Measurements from ENCODE around the gene AVP. TPM values are rescaled to one million over a fixed set of nuclear protein-coding genes. Genes with fewer than 3 reads are reported as not detected.
A peak's percentile ranks its signal among the peaks of the same experiment; 100 is the strongest.

Gene AVP
- total RNA-seq, 1 donor from 2014 or later = not detected

DNA sequence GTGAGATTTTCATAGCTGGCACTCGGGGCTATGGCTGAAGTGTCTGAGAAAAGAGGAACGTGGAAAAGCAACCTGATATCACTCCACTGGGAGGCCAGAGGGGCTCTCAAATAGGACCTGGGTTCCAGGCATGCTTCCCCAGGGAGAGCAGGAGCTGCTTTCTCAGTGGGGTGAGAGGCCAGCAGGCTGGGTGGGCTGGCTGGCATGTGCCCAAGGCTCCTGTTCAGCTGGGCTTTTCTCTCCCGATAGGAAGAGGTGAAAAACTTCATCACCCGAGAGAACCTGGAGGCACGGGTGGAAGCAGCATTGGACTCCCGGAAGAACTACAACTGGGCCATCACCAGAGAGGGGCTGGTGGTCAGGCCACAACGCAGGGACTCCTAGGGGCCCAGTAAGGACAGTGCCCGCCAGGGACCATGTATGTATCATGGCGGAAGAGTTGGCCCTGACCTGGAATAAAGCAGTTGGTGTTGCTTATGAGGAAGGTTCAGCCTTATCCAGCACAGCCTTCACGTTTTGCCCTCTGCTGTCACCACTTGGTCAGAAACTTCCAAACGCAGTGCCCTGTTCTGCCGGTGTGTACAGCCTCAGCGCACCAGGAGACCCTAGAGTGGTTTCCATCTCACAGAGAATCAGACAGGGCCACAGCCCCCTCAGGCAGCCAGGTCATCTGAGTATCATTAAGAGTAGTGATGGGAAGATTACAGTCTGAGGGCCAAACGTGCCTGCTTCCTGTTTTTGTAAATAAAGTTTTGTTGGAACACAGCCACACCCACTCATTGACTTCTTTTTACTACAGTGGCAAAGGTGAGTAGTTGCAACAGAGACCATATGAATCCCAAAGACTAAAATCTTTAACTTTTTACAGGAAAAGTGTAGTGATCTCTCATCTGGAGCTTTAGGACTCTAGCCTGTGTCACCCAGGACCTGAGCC lies 36.8 kb downstream of the AVP start:
- no peak for DNase-seq (ENCODE audit: low spot score)

GRCh38 chr20:3046677-3047462 lies 37.7 kb downstream of the AVP start:
- DNase-seq (ENCODE audit: low spot score) = no peak

- DNase-seq (ENCODE audit: low spot score) = peak; percentile 89
Observed at GRCh38 chr20:3045816-3046676, 38.5 kb downstream of the AVP start, which contains the start of gene MRPS26. Gene MRPS26, plus strand, starts transcription at chr20:3046052. Its CDS starts 17 bp downstream, at chr20:3046069.

DNA sequence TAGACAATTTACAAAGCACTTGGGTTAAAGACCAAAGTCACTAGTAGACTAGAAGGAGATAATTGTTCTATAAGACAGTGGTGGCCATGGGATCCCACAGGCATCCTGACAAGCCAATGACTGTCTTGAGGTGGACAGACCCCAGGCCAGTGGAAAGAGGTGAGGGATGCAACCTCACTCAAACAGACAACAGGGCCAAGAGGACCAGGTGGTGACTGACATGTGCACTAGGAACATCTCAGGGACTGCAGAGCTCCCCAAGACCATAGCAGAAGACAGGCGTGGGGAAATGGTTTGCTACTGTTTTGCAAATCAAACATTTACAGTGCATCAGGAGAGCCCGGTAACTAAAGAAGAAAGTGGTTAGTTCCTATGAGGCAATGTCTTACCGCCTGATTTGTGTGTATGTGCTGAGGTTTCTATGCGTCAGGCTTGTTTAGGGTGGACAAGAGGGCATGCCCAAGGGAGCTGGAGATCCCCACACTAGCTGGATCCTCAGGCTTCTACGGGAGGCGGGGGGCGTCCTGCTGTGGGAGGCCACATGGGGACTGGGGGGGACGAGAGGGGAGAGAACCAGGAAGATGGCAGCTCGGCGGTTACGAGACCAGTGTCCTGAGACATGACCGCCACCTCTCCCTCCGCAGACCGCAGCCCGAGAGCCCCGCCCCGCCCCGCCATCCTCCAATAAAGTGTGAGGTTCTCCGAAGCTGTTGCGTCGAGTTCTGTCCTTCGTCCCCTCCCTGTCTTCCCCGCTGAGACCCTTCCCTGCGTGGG lies 39.3 kb downstream of the AVP start:
- DNase-seq (ENCODE audit: low spot score) = peak; percentile 70

DNA sequence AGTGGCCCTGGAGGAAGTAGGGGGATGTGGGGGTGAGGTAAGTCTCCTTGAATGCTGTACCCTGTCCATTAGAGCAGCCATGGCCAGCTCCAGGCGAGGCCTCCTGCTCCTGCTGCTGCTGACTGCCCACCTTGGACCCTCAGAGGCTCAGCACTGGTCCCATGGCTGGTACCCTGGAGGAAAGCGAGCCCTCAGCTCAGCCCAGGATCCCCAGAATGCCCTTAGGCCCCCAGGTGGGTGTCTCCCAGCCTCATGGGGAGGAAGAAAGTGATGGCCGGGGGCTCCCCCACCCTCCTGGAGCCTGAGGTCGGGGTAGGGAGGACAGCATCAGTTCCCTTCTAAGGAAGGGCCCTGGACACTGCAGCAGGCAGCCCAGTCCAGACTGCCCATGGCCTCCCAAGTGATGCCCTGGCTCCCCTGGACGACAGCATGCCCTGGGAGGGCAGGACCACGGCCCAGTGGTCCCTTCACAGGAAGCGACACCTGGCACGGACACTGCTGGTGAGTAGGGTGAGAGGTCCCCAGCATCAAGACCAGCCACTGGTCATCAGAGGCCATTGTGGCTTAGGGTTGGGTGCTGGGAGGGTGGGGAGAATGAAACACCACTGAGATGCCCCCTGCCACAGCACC lies 40.1 kb downstream of the AVP start:
- no peak for DNase-seq (ENCODE audit: low spot score)

DNA sequence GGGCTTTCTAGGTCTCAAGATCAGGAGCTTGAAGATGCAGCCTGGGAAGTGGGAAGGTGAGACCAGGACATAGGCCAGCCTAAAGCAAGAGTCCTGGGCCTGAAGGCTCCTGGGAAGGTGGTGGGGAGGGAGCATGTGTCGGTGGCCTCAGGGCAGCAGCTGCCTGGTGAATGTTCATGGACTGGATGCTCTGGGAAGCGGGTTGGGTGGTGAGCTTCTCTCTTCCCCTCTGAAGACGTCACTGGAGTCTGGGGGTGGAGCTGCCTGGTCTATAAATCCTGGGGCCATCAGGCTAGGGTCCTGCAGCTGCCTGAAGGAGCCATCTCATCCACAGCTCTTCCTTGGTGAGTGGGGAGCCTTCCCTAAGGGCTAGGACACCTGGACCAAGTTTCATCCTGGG lies 41.2 kb downstream of the AVP start, which contains the start of gene GNRH2:
GNRH2 (plus strand) TSS at position 301 of the 400 bp plus-strand sequence. CDS start 793 bp downstream, outside the sequence.
- DNase-seq (ENCODE audit: low spot score) = no peak

GRCh38 chr20:3042625-3043024 lies 41.9 kb downstream of the AVP start:
- peak; percentile 33 for DNase-seq (ENCODE audit: low spot score)

GRCh38 chr20:3041854-3042409 lies 42.6 kb downstream of the AVP start:
- DNase-seq (ENCODE audit: low spot score) = no peak

DNA sequence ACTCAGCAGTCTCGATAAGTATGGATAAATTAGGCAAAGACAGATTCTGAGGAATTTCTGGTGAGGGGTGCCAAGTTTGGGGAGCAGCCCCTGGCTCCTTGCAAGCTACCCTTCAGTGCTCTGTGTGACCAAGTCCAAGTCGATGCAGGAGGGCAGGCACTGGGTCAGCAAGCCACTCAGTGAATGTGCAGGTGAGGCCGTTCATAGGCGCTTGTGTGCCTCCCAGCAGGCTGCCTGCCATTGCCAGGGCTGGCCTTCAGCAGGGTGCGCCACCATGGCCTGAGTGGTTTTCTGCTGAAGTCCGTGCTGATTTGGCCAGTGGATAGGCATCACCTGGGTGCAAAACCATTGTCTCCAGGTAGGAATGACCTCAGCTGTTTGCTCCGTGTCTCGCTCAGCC lies 44.4 kb downstream of the AVP start:
- no peak for DNase-seq (ENCODE audit: low spot score)

DNA sequence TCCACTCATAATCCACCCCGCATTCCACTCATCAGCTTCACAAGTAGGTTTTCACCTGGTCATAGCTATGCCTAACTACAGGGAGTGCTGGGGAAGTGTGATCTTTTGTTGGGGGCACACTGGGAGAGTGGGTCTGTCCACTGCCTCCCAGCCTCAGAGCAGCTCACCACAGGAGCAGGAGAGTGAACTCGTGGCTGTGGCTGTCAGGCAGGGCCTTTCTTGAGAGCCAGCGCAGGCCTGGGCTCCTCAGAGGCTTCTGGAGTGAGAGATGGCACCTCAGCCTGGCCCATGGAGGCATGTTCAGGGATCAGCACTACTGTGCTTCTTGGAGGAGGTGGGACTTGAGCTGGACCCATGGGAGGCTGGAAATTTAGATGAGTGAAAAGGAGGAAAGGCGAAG lies 45.1 kb downstream of the AVP start:
- no peak for DNase-seq (ENCODE audit: low spot score)

- DNase-seq (ENCODE audit: low spot score) = no peak
Observed at GRCh38 chr20:3038454-3038853, 46.1 kb downstream of the AVP start.

DNA sequence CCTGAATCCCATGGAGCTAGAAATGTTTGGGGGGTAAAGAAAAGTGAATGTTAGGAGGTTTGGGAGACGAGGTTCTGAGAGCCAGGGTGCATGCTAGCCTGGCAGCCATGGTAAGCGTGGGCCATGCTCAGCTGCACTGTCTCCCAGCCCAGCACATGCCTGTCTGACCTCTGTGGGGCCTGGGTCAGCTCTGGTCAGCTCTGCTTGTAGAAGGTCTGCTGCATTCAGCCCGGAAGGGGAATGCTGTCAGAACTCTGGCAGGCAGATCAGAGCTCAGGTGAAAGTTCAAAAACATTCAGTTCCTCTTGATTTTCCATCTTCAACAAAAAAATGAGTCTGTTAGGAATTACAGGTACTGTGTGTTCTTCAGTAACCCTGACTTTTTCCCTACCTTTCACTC lies 46.9 kb downstream of the AVP start:
- no peak for DNase-seq (ENCODE audit: low spot score)

DNA sequence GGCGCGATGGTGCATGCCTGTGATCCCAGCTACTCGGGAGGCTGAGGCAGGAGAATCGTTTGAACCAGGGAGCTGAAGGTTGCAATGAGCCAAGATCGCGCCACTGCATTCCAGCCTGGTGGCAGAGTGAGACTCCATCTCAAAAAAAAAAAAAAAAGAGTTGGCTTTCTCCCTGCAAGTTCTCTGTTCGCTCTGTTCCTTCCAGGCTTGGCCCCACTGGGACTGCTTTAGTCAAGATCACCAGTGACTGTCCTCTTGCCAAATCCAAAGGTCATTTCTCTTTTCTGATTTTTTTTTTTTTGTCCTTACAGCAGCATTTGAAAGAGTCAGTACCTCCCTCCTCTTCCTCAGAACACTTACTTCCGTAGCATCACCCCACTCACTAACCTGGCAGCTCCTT lies 51.9 kb downstream of the AVP start:
- DNase-seq (ENCODE audit: low spot score) = no peak

Other genes with a start within 250 kb of the AVP start
- gene PCED1A, start 244.1 kb downstream of the AVP start, total RNA-seq = 48.8 TPM
- gene VPS16, start 244.0 kb downstream of the AVP start, total RNA-seq = 43.2 TPM
- gene PTPRA, start 211.2 kb downstream of the AVP start, total RNA-seq = 57.5 TPM
- gene GNRH2, start 41.1 kb downstream of the AVP start, total RNA-seq = 0.75 TPM
- 46.6 TPM for gene MRPS26, start 38.7 kb downstream of the AVP start, total RNA-seq
- gene OXT, start 13.1 kb downstream of the AVP start, total RNA-seq = 0.46 TPM
- 17.1 TPM for gene FASTKD5, start 75.1 kb upstream of the AVP start, total RNA-seq
- gene UBOX5, start 75.1 kb upstream of the AVP start, total RNA-seq = 6.0 TPM
- gene LZTS3, start 88.8 kb upstream of the AVP start, total RNA-seq = 54.1 TPM
- 139 TPM for gene DDRGK1, start 120.0 kb upstream of the AVP start, total RNA-seq
- 44.4 TPM for gene ITPA, start 124.8 kb upstream of the AVP start, total RNA-seq
- 4.8 TPM for gene SLC4A11, start 154.5 kb upstream of the AVP start, total RNA-seq

Data from mucosa of gallbladder (tissue), 1 donor.